SIG-M5 treated with dmso at 0.1 percent for 504 hours (cell line): ENCODE measurements around the gene PAPSS1.
A peak's percentile ranks its signal among the peaks of the same experiment; 100 is the strongest.
"Not testable (repeated sequence)": the region's sequence is repeated elsewhere in the genome, so short reads cannot be mapped to it uniquely, and the experiment has no call there.

ENCODE experiments used
- DNase-seq: peaks from one replicate; lab custom pipeline; 2025; ENCODE audit not compliant: unreplicated experiment; lab: John Stamatoyannopoulos, UW

Gene PAPSS1

DNA sequence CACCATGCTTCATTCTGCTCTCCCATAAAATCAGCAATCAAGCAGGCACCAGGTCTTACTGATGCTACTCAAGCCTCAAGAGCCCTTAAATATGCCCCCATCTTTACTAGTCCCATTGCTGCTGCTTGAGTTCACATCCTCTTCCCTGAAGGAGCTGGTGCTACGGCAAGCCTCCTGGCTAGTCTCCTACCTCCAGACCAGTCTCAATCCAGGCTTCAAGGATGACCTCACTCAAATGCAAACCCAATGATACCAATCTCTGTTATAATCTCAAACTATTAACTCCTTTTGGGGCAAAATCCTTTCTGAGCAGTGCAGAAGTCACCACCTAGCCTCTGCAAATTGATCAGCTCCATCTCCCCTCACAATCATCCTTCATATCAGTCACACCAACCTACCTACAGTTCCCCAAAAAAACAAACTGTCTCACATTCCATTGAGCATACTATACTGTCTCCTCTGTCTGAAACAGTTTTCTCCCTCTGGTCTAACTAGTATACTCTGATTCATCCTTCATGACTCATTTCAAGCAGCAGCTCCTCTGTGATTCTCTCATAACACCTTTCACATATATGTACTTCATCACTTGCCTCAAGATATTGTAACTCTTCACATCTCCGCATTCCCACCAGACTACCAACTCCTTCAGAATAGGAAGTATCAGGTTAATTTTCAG is 30.0 kb downstream of the PAPSS1 start:
- DNase-seq: peak; percentile 45

DNA sequence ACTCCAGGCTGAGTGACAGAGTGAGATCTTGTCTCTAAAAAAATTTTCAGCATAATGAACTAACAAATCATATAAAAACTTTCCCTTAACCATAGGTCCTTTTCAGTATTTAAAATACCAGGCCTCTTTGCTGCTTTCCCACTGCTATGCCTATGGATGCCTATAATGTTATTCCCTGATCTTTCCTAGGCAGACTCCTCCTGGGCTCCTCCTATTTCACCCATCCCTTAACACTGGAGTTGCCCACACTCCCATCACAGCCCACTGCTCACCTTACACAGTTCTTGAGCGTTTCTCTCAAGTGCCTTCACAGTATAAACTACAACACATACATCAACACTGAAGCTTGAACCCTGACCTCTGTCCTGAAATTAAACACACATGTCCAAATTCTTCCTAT is 31.6 kb downstream of the PAPSS1 start:
- DNase-seq: no peak

DNA sequence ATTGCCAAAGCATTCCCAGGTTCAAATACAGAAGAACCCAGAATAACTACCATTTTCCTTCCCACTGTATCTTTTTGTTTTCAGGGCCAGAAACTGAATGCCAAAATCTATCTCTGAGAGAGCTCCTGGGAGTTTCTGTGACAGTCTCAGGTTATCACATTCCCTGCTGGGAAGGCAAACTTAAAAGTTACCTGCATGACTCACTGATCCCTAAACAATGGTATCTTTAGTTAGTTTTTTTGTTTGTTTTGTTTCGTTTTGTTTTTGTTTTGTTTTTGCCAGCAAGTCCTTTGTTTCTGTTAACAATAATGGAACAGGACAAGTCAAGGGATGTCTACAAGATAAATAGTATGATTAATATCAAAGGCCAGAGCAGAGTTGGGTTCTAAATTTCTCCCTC is 34.3 kb downstream of the PAPSS1 start:
- DNase-seq: no peak

DNA sequence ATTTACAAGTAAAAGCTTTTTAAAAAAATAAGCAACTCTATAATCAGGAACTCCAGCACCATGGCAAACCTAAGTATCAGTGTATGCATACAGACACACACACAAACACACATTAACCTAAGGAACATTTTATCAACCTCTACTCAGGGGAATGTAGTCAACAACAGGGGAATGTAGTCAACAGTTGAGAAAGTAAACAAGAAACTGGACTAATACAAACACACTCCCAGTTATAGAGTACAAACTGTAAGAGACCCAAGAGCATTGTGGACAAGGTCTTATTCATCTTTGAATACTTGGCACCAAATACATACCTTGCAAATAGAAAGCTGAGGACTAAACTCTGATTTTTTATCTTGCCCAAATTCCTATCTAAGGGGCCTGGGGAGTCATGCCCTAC is 36.2 kb downstream of the PAPSS1 start:
- no peak for DNase-seq

GRCh38 chr4:107682306-107682705 is 37.7 kb downstream of the PAPSS1 start:
- DNase-seq: no peak

GRCh38 chr4:107669068-107669467 is 51.0 kb downstream of the PAPSS1 start:
- DNase-seq: no peak

DNA sequence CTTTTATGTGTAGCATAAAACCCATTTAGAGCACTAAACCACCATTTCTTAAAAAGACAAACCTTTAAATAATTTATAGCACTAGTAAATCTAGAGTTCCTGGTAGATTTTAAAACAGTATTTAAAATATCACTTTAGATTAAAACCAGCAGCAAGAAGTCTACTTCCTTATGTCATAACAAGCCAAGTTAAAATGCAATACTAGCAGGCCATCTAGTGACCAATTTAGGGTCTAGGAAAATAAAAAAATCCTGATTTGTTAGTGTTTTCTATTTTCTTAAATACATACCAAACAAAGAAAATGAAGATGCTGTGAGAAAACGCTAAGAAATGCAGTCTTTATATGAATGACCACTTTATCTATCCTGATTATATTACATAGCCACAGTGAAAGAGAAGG is 53.9 kb downstream of the PAPSS1 start:
- peak; percentile 32 for DNase-seq

DNA sequence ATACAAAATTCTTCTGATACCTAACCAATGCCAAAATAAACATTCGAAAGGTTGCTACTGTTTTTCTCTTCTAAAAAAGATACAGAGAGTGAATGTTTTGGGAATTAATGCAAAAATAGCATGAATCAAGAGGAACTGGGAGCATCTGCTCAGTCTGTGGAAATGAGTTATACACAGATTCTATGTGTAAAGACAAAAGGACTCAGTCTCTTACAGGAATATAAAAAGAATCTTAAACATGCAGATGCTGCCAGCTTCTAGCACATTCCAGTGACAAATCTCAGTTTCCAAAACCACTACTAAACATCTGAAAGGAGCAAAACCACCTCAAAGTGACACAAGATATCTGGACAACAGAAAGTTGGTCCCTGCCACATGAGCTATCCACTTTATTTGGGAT is 55.0 kb downstream of the PAPSS1 start:
- DNase-seq: no peak

- peak; percentile 73 for DNase-seq
These were observed 61.4 kb downstream of the PAPSS1 start for GRCh38 chr4:107658400-107659336.

DNA sequence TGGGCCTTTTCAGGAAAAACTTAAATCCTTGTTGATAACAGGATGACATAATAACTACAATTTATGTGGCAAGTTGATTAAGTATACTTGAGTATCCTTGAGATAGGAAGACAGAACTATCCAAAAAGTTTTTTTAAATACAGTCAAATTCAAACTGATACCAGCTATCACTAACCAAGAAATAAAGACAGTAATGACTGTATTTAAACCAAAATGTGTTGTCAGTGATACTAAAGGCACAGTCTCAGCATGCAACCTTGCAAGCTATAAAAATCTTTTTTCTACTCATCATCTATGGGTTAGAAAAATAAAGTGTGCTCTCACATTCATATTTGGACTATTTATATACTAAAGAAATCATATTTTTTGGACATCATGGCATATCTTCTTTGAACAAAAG is 64.7 kb downstream of the PAPSS1 start:
- no peak for DNase-seq

DNA sequence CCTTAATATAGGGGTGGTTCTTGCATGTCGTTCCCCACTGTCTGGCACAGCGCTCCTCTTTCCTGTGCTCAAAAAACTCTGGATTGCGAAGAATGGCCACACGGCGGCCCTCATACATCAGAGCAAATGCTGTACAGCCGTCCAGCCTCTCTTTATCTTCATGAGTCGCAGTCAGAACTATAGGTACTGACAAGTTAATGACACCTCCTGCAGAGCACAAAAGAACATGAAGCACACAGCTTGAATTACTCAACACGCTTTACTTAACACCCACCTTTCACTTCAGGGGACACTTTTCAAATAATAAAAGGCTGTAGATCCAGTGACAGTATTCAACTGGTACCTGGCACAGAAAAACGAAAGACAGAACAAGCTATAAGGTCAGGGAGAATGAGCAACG is 65.3 kb downstream of the PAPSS1 start:
- DNase-seq: no peak

DNA sequence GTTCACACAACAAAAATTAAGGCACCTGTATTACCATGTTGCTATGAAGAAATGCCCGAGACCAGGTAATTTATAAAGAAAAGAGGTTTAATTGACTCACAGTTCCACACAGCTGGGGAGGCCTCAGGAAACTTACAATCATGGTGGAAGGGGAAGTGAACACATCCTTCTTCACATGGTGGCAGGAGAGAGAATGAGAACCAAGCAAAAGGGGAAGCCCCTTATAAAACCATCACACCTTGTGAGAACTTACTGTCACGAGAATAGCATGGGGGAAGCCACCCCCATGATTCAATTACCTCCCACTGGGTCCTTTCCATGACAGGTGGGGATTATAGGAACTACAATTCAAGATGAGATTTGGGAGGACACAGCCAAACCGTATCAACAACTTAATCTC is 68.6 kb downstream of the PAPSS1 start:
- DNase-seq: not testable (repeated sequence)

GRCh38 chr4:107650251-107650650 is 69.8 kb downstream of the PAPSS1 start:
- DNase-seq: no peak

GRCh38 chr4:107648178-107648991 is 71.6 kb downstream of the PAPSS1 start:
- no peak for DNase-seq

GRCh38 chr4:107647591-107647990 is 72.4 kb downstream of the PAPSS1 start:
- no peak for DNase-seq

- no peak for DNase-seq
These were observed 74.4 kb downstream of the PAPSS1 start for GRCh38 chr4:107645604-107646003.

DNA sequence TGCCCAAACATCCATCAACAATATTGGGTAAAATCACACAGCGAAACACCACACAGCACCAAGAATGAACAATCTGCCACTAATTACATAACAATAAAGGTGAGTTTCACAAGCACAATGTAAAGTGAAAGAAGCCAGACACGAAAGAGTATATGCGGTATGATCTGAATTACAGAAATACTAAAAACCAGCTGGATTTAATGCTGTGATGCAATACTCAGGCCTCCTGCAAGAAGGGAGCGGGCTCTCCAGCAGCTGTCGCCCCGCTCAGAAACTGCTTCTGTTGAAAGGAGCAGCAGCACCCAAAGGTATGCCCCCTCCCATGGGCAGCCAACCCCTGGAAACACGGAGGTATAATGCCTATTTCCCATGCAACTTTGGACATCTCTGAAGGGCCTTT is 77.0 kb downstream of the PAPSS1 start:
- no peak for DNase-seq

DNA sequence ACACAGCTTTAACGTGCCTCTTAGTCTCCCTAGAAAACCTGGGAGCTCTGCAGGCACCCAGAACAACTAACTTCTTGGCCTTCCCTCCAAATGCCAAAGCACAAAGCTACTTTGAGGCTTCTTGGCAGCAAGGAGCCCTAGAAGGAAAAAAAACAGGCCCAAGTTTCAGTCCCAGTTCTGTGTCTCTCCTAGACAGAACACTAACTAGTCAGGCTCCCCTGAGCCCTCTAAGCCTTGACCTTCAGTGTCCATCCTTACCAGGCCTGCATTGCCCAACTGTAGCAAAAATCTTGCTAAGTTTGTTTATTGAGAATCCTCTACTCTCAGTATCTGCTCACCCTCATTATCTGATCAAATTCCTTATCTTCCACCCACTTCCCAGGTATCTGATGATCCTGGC is 79.2 kb downstream of the PAPSS1 start:
- DNase-seq: no peak

DNA sequence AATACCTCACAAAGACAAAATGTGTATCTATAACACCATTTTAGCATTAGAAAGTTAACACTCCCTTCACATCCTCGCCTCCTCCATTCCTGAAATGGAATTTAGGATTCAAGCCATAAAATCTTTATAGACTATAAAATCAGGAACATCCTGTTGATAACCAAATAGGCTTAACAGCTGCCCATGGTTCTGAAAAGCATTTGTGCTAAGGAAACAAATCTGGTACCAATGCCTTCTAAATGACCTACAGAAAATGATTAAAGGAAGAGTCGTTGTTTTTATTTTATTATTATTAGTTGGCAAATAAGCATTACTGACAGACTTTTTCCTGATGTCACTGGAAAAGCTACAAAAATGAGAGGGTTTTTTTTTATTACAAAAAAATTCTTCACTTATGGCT is 79.8 kb downstream of the PAPSS1 start:
- DNase-seq: no peak

DNA sequence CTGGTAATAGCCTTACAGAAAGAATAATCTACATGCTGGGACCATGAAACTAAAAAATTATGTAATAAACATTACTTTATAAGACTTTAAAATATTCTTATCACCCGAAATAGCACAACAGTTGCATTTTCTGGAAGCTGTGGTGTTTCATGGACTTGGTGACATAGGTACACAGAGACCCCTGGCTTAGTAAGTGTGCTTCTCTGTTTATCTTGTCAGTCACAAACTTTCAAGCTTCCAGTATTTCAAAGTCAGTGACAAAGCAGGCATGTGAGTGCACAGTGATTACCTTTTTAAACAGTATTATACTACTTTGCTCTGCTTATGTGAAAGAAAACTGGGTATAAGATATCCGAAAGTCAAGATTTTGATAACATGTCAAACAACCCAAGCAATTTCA is 84.3 kb downstream of the PAPSS1 start:
- DNase-seq: no peak

DNA sequence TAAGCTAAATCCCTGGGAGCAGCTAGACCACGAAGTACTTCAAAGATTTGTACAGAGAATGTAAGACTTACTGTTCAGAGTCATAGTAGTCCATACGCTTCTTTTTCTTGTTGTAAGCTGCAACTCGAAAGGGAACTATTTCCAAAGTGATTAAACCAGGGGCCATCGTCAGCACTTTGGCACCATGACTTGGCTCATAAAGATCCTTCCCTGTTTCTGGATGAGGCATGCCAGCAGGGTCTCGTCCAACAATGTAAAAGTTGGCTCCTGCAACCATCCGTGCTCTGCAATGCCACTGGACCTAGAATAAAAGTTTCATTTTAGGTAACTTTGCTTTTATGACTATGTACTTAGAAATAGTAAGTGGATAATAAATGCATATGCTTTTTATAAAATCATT is 88.5 kb downstream of the PAPSS1 start:
- no peak for DNase-seq
